DMS114 treated with DMSO at 0.1 percent for 48 hours (cell line): ENCODE results near the gene ZNG1A.
A peak's percentile ranks its signal among the peaks of the same experiment; 100 is the strongest.
"Not testable (repeated sequence)": the region's sequence is repeated elsewhere in the genome, so short reads cannot be mapped to it uniquely, and the experiment has no call there.

ENCODE experiments used
- DNase-seq: peaks from one replicate; lab custom pipeline; 2025; ENCODE audit not compliant: unreplicated experiment; lab: John Stamatoyannopoulos, UW

Gene ZNG1A

DNA sequence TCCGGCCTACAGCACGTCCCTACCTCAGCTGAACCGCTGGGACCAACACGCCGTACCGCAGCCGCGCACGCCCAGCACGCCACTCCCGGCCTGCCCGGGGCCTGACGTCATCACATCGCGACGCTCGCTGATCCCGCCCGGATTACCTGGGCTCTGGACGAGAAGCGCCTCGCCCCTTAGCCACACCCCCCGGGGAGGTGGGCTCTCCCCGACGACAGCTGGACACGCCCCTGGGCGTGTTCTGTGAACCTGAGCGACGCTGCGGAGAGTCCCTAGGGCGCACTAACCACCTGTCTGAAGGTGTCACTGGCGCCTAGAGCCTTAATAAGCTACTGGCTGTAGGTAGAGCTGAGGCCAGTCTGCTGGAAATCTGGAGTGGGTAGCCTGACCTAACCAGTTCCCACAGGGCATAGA, at the start of gene ZNG1A:
Gene ZNG1A, minus strand, starts transcription at position 87 of the 414 bp plus-strand sequence. CDS start 87 bp downstream, outside the sequence.
- not testable (repeated sequence) for DNase-seq

DNA sequence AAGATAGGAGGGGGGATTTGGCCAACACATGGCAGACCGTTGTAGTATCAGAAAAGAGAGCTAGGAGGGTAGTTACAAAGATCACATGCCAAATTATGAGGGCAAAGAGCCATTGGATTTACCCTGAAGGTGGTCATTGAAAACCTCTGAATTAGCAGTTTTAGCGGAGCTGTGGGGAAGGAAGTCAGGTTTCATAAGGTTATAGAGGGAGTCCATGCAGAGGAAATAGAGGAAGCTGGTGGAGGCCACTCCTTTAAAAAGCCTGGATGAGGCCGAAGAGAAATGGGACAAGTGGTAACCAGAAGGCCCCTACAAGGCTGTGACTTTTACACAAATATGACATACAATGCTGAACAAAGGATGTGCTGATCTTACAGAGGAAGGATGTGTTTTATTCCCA, 49.0 kb upstream of the ZNG1A start:
- DNase-seq: no peak

DNA sequence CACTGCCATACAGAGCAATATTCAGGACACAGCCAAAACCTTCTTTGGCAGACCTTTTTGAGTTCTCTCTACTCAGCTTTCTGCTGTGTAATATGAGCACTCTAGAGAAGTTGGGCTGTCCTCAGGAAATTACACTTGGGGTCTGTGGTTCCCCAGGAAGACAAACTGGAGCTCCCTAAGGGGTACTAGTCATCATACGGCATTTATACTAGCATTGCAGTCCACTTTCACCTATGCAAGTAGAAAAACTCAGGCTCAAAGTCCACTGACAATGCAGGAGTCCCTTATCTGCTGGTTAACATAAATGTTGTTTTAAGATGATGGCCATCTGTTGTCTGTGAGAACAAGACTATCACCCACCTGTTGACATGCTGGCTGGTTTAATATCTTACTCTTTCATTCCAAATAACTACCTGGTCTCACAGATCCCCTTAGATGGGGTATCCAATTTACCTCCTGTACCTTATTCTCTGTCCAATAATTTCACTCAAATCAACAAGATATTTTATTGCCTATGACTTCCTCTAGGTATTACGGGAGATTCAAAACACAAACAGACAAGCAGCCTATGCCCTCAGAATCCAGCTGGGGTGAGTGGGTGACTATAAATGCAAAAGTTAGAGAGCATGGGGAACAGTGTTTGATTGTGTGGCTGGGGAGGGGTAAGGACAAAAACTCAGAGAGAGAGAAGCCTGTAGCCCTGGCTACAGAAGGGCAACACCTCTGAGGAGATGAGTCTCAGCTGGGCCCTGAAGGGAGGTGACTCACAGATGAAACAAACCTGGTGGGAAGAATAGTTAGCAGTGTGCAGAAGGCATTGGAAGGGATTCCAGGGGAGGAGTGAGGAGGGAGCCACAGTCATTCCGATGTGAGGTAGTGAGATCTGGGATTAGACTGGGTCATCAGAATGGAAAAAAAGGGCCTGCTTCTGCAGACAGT, 46.0 kb upstream of the ZNG1A start:
- no peak for DNase-seq

DNA sequence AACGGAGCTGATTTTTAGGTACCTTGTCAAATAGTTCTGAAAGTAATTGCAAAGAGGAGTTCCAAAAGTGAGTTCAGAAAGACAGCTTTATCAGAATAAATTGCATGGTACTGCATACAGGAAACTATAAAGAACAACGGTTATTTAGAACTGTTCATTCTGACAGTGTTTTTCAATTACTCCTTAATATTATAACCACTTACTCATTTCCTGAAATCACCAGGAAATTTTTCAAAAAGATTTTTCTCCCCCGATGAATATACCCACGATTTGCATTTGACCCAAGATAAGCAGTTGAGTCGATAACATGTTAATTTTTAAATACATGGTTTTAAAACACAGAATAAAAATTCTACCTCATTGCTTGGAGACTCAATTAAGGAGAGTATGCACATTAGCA, 45.2 kb upstream of the ZNG1A start:
- DNase-seq: no peak

DNA sequence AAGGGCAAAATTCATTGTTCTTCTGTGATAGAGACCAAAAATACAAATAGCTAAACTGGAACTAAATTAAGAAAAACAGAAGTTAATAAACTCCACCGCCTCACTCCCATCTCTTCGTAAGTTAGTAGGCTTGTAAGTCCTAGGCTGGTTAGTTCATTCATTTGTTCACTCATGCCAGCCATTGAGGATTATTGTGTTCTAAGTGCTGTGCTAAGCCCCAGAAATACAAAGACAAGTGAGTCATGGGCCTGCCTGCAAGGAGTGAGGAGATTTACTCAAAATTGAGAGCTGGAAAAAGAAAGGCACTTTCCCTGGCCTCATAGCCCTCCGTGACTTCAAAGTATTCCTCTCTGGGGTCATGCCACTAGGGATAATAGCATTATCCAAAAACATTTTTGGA, 44.3 kb upstream of the ZNG1A start:
- DNase-seq: no peak

DNA sequence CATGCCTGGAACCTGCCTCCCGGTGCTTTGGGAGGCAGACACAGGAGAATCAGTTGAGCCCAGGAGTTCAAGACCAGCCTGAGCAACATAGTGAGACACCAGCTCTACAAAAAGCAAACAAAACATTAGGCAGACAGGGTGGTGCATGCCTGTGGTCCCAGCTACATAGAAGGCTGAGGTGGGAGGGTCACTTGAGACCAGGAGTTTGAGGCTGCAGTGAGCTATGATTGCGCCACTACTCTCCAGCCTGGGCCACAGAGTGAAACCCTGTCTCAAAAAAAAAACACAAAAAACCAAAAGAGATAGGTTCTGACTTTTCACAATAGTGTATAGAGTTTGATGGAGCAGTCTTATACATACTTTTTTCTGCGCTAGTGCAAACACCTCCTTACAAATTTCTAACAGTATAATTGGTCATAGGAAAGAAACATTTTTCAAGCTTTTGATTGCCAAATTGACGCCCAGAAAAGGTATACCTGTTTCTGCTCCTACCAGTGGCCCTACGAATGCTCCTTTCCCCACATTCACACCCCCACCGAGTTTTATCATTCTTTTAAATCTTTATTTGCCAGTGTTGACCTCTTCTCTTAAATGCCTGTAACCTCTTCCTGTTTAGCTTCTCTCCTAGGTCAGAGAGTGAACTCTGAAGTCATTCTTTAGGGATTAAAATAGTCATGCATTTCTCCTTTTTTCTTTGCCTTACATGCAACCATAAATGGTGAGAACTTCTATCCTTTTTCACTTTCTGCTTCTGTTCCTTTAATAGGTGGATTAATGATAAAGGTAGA, 43.3 kb upstream of the ZNG1A start:
- DNase-seq: no peak

DNA sequence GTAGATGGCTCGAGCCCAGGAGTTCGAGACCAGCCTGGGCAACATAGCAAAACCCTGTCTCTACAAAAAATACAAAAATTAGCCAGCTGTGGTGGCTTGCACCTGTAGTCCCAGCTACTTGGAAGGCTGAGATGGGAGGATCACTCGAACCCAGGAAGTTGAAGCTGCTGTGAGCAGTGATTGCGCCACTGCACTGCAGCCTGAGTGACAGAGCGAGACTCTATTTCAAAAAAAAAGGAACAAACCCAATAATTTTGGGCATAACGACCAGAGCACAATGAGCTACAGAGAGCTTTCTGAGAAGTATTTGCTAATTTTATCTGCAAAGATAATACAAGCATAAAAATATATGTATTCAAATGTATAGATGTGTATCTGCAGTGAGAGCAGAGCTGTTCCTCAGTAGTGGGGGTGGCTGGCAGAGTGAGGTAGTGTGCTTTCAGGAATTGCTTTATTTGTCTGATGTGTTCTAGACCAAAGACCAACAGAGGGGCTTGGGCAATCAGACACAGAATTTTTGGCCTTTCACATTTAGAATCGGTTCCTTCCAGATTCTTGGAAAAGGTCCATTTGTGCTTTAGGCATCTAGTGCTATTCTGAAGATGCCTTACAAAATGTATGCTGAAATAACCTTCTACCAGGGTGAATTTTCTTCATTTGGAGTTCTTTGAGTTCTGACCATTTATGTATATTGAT, 41.0 kb upstream of the ZNG1A start:
- DNase-seq: no peak

DNA sequence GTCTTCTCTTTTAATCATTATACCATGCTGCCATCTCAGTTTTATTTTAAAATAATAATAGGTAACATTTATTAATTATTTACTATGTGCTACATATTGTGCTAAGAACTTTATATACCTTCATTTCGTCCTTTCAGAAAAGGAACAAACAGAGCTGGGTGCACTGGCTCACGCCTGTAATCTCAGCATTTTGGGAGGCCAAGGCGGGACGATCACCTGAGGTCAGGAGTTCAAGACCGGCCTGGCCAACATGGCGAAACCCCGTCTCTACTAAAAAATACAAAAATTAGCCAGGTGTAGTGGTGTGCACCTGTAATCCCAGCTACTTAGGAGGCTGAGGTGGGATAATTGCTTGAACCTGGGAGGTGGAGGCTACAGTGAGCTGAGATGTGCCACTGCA, 40.2 kb upstream of the ZNG1A start:
- not testable (repeated sequence) for DNase-seq

DNA sequence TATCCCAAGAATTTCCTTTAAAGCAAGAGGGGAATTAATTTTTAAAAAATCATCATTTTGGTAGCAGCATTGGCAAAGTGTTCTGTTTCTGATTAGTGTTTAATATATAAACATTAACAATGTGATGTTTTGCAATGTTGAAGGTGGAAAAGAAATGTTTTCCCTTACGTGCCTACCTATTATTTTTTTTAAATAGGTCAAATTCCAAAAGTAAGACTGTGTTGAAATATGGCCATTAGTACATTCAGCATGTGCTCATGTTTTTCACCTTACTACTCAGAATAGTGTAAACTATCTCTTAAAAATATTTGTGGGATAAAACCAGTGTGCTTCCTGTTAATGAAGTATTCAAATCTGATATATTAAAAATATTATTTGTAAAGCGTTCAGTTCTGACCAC, 39.1 kb upstream of the ZNG1A start:
- no peak for DNase-seq

DNA sequence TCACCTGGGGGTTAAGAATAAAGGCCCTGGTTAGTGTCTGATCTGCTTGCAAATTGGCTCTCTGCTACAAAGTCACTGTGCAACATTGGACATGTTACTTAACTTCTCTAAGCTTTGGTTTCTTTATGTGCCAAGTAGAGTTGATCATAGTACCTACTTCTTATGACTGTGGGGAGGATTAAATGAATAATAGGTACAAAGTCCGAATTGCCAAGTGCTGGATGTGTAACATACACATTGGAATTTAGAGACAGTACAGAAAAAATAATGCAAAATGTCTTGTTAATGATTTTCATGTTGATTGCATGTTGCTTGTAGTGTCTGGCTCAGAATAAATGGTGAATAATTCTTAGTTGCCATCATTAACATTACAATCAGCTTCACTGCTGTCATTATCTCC, 38.0 kb upstream of the ZNG1A start:
- no peak for DNase-seq

DNA sequence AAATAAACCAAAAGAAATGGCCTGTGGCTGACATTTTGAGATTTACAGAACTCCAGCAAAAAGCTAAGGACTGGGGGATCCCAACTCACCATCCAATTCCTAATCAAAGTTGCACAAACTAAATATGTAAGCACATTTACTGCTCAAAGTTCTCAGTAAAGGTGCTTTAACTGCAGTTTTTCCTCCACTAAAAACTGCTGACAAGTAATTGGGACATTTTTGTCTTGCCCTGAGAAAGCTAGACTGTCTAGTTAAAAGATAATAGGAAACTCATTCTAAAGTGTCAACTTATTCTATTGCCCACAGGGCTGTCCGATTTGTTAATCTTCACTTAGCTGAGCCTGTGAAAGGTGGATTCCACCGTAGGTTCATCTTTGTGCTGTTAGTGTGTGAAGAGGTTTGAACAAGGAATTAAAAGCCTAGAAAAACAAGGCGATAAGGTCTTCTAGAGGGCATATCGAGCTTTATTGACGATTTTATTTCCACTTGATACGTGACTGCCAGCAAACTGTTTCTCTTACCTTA, 36.8 kb upstream of the ZNG1A start:
- DNase-seq: no peak

DNA sequence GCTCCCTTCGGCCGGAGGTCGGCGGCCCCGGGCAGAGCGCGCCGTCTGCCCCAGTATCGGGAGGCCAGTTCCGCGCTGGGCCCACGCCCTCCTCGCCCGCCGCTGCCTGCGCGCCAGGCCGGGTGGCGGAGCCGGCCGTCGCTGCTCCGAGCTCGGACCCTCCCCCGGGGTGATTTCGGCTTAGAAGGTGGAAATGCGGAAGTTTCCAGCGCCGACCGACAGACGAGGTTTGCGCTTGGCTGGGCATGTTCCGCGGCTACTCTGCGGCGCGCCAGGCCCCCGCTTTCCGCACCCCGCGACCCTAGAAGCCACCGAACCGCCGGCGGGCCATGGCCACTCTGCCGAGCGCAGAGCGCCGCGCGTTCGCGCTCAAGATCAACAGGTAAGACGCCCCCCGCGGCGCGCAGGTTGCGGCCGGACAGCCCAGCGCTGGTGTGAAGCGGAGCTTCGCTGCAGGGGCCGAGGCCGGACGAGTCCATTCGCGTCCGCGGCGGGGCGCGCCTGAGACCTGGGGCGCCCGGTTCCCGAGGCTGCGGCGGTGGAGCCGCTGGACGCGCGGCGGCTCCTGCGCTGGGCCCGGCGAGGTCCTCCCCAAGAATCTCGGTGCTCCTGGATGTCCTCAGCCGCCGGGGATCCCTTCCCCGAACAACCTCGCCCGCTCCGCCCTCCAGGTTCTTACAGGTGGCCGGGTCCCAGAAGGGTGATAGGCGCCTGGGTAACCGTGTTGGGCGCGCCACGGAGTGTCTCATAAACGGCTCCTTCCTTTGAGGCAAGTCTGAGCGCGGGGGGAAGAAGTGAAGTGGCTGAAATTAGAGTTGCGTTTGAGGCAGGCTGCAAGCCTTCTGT, 36.0 kb upstream of the ZNG1A start, which contains the start of gene DOCK8:
Gene DOCK8, plus strand, starts transcription at position 218 of the 846 bp plus-strand sequence. Its CDS starts 112 bp downstream, at position 330.
- peak; percentile 10 for DNase-seq

DNA sequence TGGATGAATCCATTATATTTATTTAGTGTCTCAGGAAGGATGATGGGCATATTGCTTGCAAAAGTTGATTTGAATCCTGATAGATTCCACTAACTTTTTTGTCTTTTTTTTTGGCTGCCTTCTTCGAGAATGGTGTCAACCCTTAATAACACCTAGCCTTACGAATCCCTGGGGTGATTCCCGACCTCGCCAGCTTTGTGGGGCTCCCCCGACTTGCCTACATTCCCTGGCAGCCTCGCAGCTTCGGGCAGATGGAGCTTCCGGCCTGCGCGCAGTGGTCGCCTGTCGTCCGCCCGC, 35.4 kb upstream of the ZNG1A start:
- DNase-seq: no peak

DNA sequence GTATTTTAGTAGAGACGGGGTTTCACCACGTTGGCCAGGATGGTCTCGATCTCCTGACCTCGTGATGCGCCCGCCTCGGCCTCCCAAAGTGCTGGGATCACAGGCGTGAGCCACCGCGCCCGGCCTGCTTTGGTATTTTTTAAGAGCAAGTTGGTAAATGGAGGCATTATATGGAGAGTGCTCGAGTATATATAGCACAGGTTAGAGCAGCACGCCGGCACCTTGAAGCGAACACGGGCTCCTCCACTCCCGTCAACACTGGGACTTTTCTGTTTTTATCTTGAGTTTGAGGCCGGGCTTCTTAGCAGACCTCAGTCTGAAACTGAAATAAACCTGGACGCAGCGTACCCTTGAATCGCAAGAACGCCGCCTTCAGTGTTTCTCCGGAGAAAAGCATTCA, 35.0 kb upstream of the ZNG1A start:
- DNase-seq: not testable (repeated sequence)

DNA sequence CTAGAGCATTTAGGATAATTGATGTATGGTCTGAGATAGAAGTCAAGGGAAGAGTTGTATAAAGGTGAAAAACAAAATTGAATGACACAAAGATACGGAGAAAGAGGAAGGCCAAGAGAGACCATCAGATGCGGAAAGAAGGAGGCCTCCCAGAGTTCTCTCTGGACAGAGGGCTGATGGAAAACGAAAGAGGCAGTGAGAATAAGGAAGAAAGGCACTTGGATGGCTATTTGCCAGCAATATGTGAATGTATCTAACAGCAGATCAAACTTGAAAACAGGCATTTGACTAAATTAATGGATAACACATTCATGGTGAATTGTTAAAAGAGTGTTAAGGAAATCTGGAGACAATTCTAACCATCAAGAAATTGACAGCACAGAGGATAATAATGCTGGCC, 33.4 kb upstream of the ZNG1A start:
- DNase-seq: no peak

DNA sequence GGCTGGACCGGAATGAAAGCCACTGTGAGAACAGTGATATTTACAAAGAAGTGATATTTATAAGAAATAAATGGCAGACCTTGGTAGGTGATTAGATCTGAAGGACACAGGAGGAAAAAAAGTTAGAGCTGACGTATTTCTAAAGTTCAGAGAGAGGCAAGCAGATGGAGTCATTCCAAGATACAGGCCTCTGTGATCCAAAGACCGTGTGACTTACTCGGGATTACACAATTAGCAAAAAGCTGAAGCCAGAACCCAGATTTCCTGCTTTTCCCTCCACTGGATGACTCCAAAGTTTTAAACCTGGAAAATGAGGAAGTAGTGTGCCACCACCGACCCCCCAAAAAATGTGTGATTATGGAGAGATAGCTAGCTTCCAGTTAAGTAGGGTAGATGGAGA, 32.7 kb upstream of the ZNG1A start:
- no peak for DNase-seq

DNA sequence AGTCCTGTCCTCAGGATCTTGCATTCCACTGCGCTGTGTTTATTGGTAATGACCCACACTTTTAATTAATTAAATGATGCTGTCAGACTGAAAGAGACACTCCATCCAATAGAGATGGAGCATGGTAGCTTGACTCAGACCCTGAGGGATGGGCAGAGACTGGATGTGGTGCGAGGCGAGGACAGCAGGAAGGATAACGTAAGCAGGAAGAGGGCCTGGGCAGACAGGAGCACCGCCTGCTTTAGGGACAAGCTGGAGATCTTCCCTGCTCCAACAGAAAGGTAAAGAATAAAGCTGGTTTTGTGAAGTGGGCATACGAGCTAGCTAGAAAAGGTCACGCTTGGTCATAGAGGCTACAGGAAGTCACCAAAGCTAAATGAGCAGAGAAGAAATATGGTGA, 32.2 kb upstream of the ZNG1A start:
- DNase-seq: no peak

DNA sequence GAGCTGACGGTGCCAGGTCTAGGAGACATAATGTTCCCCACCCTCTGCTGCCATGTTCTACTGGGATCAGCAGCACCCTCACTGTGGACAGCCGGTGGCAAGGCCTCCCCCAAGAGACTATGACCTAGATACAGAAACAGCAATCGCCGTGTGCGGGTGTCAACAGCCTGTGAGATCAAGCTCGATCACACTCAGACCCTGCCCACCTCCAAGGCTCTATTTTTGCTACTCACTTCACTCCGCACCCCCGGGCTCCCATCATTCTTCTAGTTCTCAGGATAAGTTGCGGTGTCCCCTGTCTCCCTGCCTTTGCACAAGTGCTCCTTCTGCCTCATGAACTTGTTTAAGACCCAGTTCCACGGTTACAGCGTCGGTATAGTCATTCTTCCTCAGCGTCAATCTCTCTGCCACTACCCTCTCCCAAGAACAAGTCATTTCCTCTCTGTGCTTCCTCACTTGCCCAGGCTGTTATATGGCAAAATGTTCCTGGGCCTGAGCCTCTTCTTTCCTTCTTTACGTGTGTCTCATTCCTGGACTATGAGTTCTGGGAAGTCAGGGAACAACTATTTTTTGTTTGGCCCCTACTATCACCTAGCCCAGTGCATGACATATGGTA, 30.4 kb upstream of the ZNG1A start:
- no peak for DNase-seq

DNA sequence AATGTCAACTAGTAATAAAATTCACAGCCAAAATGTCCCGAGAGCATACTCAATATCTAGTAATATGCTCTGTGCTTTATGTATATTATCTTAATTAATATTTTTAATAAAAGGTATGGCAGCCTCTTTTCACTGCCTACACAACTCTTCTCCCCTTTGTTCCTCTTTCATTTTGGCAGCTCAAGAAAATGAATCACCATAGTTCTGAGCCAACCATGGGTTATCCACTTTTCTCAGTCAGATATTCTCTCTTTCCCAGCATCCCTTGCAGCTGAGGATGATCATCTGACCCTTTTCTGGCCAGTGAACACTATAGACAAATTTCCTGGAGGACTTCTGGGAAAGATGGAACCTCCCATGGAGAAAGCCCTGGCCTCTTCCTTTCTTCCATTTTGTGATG, 27.6 kb upstream of the ZNG1A start:
- no peak for DNase-seq

DNA sequence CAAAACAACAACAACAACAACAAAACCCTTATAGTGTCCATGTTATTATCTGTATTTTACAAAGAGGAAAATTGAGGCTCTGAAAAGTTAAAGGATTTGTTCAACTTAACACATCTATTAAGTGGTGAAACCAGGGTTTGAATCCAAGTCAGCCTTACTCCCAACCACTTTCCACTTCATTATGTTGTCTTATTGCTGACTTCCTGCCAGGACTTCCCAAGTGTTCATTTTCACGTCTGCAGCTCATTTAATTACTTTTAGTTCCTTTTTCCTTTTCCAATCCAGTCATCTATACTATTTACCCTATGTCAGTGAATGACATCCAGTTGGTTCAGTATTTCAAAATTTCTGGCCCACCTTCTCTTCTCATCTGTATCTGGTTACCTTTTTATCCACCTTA, 20.7 kb upstream of the ZNG1A start:
- not testable (repeated sequence) for DNase-seq
